Neuronal stem cell (in vitro differentiated cells): ENCODE results near the gene DOHH.

Source experiments
- DNase-seq: peaks from one replicate; pipeline ENCODE4 v3.0.0-alpha.2; 2013; ENCODE audit warnings: low spot score
- H2AFZ ChIP-seq: one replicate; pipeline ENCODE4 v1.6.1; 2013; ENCODE audit warnings: mild to moderate bottlenecking, low read length, inconsistent platforms
- H2AK5ac ChIP-seq: 2 replicates; pipeline ENCODE4 v1.6.1; 2013; ENCODE audit warnings: low read depth, mild to moderate bottlenecking, inconsistent platforms, low read length, moderate library complexity, mixed read lengths
- H2BK120ac ChIP-seq: 2 replicates; pipeline ENCODE4 v1.6.1; 2013; ENCODE audit warnings: low read depth, mild to moderate bottlenecking, inconsistent platforms, low read length, moderate library complexity, mixed read lengths
- H2BK12ac ChIP-seq: one replicate; pipeline ENCODE4 v1.6.1; 2013; ENCODE audit warnings: low read length, inconsistent platforms
- H2BK15ac ChIP-seq: 2 replicates; pipeline ENCODE4 v1.6.1; 2013; ENCODE audit warnings: mild to moderate bottlenecking, low read length, inconsistent platforms, mixed read lengths
- H2BK5ac ChIP-seq: one replicate; pipeline ENCODE4 v1.6.1; 2013; ENCODE audit warnings: inconsistent platforms, mild to moderate bottlenecking, low read length, moderate library complexity
- H3K14ac ChIP-seq: one replicate; pipeline ENCODE4 v1.6.1; 2013; ENCODE audit warnings: low read length, inconsistent platforms
- H3K18ac ChIP-seq: 2 replicates; pipeline ENCODE4 v1.6.1; 2013; ENCODE audit warnings: low read length, inconsistent platforms
- H3K23ac ChIP-seq: 2 replicates; pipeline ENCODE4 v1.6.1; 2013; ENCODE audit warnings: low read depth, mild to moderate bottlenecking, mixed read lengths, low read length, inconsistent platforms; ENCODE audit not compliant: poor library complexity
- H3K27ac ChIP-seq: replicated peaks from 3 replicates; pipeline ENCODE4 v1.5.1; 2013; ENCODE audit warnings: low read length, inconsistent platforms
- H3K27me3 ChIP-seq, 3 experiments: 2 replicates each; pipeline ENCODE4 v1.6.1; 2013; ENCODE audit warnings: low read length in 3 of 3, mild to moderate bottlenecking in 2 of 3, inconsistent platforms in 1 of 3, low read depth in 1 of 3, mixed read lengths in 1 of 3, moderate library complexity in 1 of 3; ENCODE audit not compliant: control insufficient read depth in 3 of 3, insufficient read depth in 3 of 3
- H3K36me3 ChIP-seq, 2 donors: replicated peaks in 1 of 2; 2 replicates each; pipeline ENCODE4 v1.6.1; 2013; ENCODE audit warnings: low read length in 2 of 2; ENCODE audit not compliant: control insufficient read depth in 2 of 2, insufficient read depth in 2 of 2
- H3K4ac ChIP-seq: 2 replicates; pipeline ENCODE4 v1.6.1; 2013; ENCODE audit warnings: inconsistent platforms, mild to moderate bottlenecking, low read length, moderate library complexity
- H3K4me1 ChIP-seq, 2 donors: 1 replicate in 1 of 2; 2 replicates in 1 of 2; pipeline ENCODE4 v1.6.1; 2013; ENCODE audit warnings: low read length in 2 of 2, low read depth in 1 of 2; ENCODE audit not compliant: control insufficient read depth in 2 of 2, insufficient read depth in 1 of 2
- H3K4me2 ChIP-seq: one replicate; pipeline ENCODE4 v1.6.1; 2013; ENCODE audit warnings: mild to moderate bottlenecking, low read length, inconsistent platforms; ENCODE audit not compliant: insufficient read depth, poor library complexity, severe bottlenecking
- H3K4me3 ChIP-seq, 2 donors: 2 replicates each; pipeline ENCODE4 v1.5.1; 2013; ENCODE audit warnings: low read length in 2 of 2, mild to moderate bottlenecking in 2 of 2, inconsistent platforms in 1 of 2, moderate library complexity in 1 of 2
- H3K79me1 ChIP-seq: one replicate; pipeline ENCODE4 v1.6.1; 2013; ENCODE audit warnings: low read depth, mild to moderate bottlenecking, inconsistent platforms, low read length, moderate library complexity
- H3K9ac ChIP-seq: one replicate; pipeline ENCODE4 v1.6.1; 2013; ENCODE audit warnings: mild to moderate bottlenecking, low read depth, low read length, inconsistent platforms; ENCODE audit not compliant: poor library complexity
- H3K9me3 ChIP-seq, 2 donors: replicated peaks in 1 of 2; 2 replicates each; pipeline versions ENCODE3 to v1.6.1; 2013; ENCODE audit warnings: low read length in 2 of 2, mild to moderate bottlenecking in 2 of 2, inconsistent platforms in 1 of 2, low read depth in 1 of 2, mixed read lengths in 1 of 2, moderate library complexity in 1 of 2; ENCODE audit not compliant: control insufficient read depth in 2 of 2, insufficient read depth in 1 of 2
- H4K8ac ChIP-seq: one replicate; pipeline ENCODE4 v1.6.1; 2013; ENCODE audit warnings: low read depth, mild to moderate bottlenecking, inconsistent platforms, low read length, moderate library complexity
- H4K91ac ChIP-seq: one replicate; pipeline ENCODE4 v1.6.1; 2013; ENCODE audit warnings: low read length, low read depth, mild to moderate bottlenecking, inconsistent platforms; ENCODE audit not compliant: poor library complexity
- WGBS, 2 donors: extraction: QIAGEN DNeasy Blood & Tissue Kit; methylation state at CpG; one replicate each; pipeline ENCODE4 v1.1.7; 2013; ENCODE audit warnings: missing lambda C conversion rate in 2 of 2, mixed read lengths in 1 of 2; ENCODE audit not compliant: insufficient read length in 2 of 2, insufficient replicate concordance in 1 of 2; ENCODE audit errors: extremely low coverage in 2 of 2; 5-methylcytosine and 5-hydroxymethylcytosine counted together

DOHH gene

DNA sequence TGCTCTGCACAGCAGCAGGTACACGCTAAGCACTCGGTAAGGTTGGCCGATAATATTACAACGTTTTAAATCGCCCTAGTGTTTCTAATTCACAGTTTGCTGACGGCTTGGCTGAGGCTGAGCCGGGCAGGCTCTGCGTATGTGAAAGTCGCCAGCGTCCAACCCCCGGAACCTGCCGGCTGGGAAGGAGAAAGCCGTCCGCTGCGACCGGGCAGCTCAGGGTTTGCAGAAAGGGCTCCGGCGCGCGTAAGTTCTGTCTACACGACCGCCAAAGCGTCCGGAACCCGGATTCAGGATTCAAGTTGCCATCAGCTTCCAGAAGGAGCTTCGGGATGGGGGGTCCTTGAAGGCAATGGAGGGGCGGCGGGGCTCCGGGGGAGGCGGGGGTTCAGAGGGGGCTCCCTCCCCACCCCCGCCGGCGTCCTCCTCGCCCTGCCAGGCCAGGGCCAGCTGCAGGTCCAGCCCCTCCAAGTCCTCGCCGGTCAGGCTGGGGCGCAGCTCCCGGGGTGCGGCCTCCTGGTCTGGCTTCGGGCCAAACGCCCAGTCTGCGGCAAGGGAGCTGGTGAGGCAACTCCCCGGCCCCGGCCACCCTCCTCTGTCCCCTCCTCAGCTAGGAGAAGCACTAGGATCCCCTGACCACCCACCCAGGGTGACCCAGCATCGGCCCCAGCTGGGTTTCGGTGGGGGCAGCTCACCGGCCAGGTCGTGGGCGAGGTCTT, 17.8 kb downstream of the DOHH start:
- Histone ChIP-seq H3K4me1 (peaks cover 2 to 6% of the 10 kb centered on the region in 2 donors), H2AFZ (no peak overlapping the region), H3K27ac (no peak overlapping the region), H3K9ac (peak overlapping the region; percentile 21), H2AK5ac (peak overlapping the region; percentile 86), H3K23ac (peak overlapping the region; percentile 55), H4K8ac (peak overlapping the region; percentile 43), H2BK5ac (no peak overlapping the region), H3K27me3 (peaks cover 0 to 30% (median 2%) of the 10 kb centered on the region in 3 experiments), H3K4me3 (no peak overlapping the region), H3K18ac (peak overlapping the region; percentile 48), H4K91ac (no peak overlapping the region), H3K4me2 (no peak overlapping the region), H2BK120ac (no peak overlapping the region), H3K9me3 (no peaks in the 10 kb centered on the region), H3K79me1 (no peaks in the 10 kb centered on the region), H2BK12ac (no peak overlapping the region), H2BK15ac (no peak overlapping the region), H3K4ac (no peak overlapping the region), H3K14ac (no peak overlapping the region), H3K36me3 (no peaks in the 10 kb centered on the region)
- no peak for DNase-seq
- no CpG with 5 or more reads among the region's 49 CpGs for WGBS, 2 donors

DNA sequence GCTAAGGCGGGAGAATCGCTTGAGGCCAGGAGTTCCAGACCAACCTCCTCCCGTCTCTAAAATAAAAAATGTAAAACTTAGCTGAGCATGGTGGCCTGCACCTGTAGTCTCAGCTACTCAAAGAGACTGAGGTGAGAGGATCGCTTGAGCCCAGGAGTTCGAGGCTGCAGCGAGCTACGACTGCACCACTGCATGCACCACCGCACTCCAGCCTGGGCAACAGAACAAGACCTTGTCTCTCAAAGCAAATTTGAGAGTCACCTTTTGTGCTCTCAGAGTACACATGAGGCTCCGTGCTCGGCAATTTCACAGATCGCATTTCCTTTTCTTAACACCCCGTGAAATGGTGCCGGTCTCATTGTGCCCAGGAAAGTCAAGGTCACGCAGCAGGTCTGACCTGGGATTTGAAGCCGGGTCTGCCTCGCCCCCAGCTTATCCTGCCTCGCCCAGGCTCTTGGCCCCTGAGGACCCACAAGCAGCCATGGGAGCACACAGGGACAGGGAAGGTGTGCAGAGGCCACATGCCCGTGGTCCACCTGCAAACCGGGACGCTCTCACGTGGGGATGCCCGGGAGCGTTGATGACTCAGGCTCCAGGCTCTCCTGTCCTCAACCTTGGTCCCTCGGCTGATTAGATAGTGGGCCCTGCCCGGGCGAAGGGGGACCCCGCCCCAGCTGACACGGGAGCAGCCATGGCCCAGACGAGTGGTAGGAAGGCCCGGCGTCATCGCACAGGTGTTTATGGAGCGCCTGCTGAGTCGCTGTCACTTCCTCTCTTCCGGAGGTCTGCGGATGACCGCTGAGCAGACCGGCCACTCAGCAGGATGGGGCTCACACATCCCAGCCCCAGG, 19.0 kb downstream of the DOHH start:
- Histone ChIP-seq H2AK5ac (peak overlapping the region; percentile 56), H3K4me1 (peaks cover 2 to 6% of the 10 kb centered on the region in 2 donors), H3K79me1 (no peaks in the 10 kb centered on the region), H3K4me2 (no peak overlapping the region), H3K18ac (peak overlapping the region; percentile 21), H4K91ac (no peak overlapping the region), H3K4ac (no peak overlapping the region), H3K23ac (no peak overlapping the region), H2AFZ (no peak overlapping the region), H2BK120ac (no peak overlapping the region), H3K9ac (no peak overlapping the region), H3K27ac (no peak overlapping the region), H3K27me3 (peaks cover 0 to 30% (median 2%) of the 10 kb centered on the region in 3 experiments), H2BK12ac (no peak overlapping the region), H3K14ac (no peak overlapping the region), H3K36me3 (no peaks in the 10 kb centered on the region), H4K8ac (no peak overlapping the region), H2BK15ac (no peak overlapping the region), H2BK5ac (no peak overlapping the region), H3K4me3 (no peak overlapping the region), H3K9me3 (no peaks in the 10 kb centered on the region)
- no CpG with 5 or more reads among the region's 38 CpGs for WGBS, 2 donors
- DNase-seq, result no peak

DNA sequence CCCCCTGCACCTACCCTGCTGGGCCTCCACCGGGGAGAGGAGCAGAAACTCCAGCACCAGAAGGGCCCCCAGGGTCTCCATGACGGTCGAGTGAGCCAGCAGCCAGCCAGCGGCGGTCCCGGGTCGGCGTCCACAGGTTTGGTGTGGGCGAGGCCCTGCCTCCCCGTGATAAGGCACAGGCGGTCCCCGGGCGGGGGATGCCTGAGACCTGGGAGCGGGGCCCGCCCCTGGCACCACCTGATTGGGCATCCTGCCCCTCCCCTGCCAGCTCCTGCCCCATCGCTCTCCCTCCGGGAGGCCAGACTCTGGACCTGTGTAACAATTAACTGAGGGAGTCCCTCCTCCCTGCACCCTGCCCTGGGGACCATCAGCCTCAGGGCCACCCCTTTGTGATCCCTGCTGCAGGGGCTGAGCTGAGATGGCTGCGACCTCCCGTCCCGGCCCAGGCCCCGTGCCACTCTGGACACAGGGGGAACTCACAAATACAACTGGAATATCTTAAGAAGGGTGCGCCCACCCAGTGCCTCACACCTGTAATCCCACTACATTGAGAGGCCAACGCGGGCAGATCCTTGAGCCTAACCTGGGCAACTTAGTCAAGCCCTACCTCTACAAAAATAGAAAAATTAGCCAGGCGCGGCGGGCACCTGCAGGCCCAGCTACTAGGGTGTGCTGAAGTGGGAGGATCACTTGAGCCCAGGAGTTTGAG, 19.9 kb downstream of the DOHH start, which contains the start of gene SMIM24:
SMIM24 (minus strand) TSS at position 143 of the 709 bp plus-strand sequence; CDS start at position 81, 62 bp downstream.
- no peak within 1 kb of the TSS for H3K9ac ChIP-seq
- peak within 1 kb of the TSS; percentile 38 for H3K14ac ChIP-seq
- H3K79me1 ChIP-seq, result no peaks in the 10 kb centered on the region
- no CpG with 5 or more reads among the region's 27 CpGs for WGBS, 2 donors
- no peak for DNase-seq
- peak within 1 kb of the TSS; percentile 92 for H2AK5ac ChIP-seq
- no peak within 1 kb of the TSS for H2BK120ac ChIP-seq
- no peak within 1 kb of the TSS for H2BK12ac ChIP-seq
- H3K18ac ChIP-seq, result peak within 1 kb of the TSS; percentile 48
- H4K91ac ChIP-seq, result no peak within 1 kb of the TSS
- H3K36me3 ChIP-seq, result no peaks in the 10 kb centered on the region
- peak within 1 kb of the TSS; percentile 43 for H4K8ac ChIP-seq
- H3K27me3 ChIP-seq, result peaks cover 0 to 30% (median 3%) of the 10 kb centered on the region in 3 experiments
- H3K9me3 ChIP-seq, result no peaks in the 10 kb centered on the region
- H3K4ac ChIP-seq, result no peak within 1 kb of the TSS
- H3K4me1 ChIP-seq, result peaks cover 2 to 6% of the 10 kb centered on the region in 2 donors
- H2BK5ac ChIP-seq, result peak within 1 kb of the TSS; percentile 5
- no peak within 1 kb of the TSS for H3K27ac ChIP-seq
- H3K23ac ChIP-seq, result peak within 1 kb of the TSS; percentile 80
- peak within 1 kb of the TSS; percentile 35 for H2AFZ ChIP-seq
- no peak within 1 kb of the TSS for H2BK15ac ChIP-seq
- H3K4me3 ChIP-seq, result no peak within 1 kb of the TSS
- no peak within 1 kb of the TSS for H3K4me2 ChIP-seq
